ENCODE results near the gene ZDHHC8. TPM values are rescaled to one million over a fixed set of nuclear protein-coding genes. Genes with fewer than 3 reads are reported as not detected.

Gene ZDHHC8
- polyA plus RNA-seq, 1 donor (not counting 4 experiments of a cell fraction or from before 2014, with no cell fraction given), result 16.0 TPM

DNA sequence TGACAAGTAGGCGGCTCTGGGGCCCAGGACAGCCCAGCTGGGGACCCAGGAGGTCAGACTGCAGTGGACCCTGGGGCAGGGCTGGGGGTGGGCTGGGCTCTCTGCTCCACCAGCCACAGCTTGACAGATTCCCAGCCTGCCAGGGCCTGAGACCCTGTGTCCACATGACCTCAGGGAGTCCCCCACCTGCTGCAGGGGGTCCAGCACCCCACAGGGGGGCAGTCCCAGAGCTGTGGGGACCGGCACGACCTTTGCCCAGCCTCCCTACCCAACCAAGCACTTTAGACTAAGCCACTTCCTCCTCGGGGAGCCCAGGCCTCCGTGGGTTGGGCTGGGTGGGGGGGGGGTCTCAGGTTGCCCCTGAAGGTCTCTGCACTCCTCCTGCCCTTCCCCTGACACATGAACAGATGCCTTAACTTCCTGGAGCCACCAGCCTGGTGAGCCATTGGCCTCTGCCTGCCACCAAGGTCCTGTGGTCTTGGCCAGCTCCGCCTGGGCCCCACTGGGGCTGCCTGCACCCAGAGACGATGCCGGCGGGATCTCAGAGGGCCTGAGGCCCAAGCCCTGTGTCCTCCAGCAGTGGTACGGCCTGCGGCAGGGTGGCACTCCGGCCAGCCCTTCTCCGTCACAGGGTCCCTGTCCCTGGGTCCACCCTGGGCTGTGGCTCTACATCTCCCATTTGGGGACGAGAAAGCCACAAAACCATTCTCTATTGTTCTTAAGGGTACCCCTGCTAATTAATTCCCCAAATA lies 15.8 kb downstream of the ZDHHC8 start:
- no peak overlapping the region for H3K9ac ChIP-seq (ENCODE audit: control insufficient read depth, extremely low read depth, insufficient read depth, low read length)
- no peak overlapping the region for H3K27ac ChIP-seq (ENCODE audit: control insufficient read depth, insufficient read depth, low read length)
- TF ChIP-seq CTCF (optimal IDR thresholded peaks at IDR 0.05 in 1 of 3, IDR thresholded peaks at IDR 0.05 in 1 of 3, conservative IDR thresholded peaks at IDR 0.05 in 1 of 3; ENCODE audit: extremely low read depth in 1 of 3, insufficient read depth in 2 of 3, low read length in 3 of 3), result no peak
- no peak for TF ChIP-seq EZH2 (IDR thresholded peaks at IDR 0.05; ENCODE audit: low read length)
- dilution Hi-C loops (cut with MboI; ENCODE audit: extremely low pct_ligation_motif_present, low sequenced_read_pairs), result no loop called here
- no peaks in the 10 kb centered on the region for H4K20me1 ChIP-seq (ENCODE audit: control insufficient read depth, extremely low read depth, insufficient read depth, low read length)
- no peaks in the 10 kb centered on the region for H3K9me3 ChIP-seq (ENCODE audit: control insufficient read depth, low read depth, low read length)
- FAIRE-seq, result no peak
- DNase-seq (ENCODE audit: low read depth, low spot score), result no peak
- no peaks in the 10 kb centered on the region for H3K27me3 ChIP-seq (ENCODE audit: control insufficient read depth, extremely low read depth, insufficient read depth, low read length)
- H3K4me3 ChIP-seq (ENCODE audit: control insufficient read depth in 2 of 3, extremely low read depth in 1 of 3, insufficient read depth in 2 of 3, low read depth in 1 of 3, low read length in 3 of 3), result no peak overlapping the region
- H3K4me1 ChIP-seq (ENCODE audit: control insufficient read depth, extremely low read depth, insufficient read depth, low read length), result no peaks in the 10 kb centered on the region
- H2AFZ ChIP-seq (ENCODE audit: control insufficient read depth, low read length), result no peak overlapping the region
- H3K36me3 ChIP-seq (ENCODE audit: control insufficient read depth in 2 of 2, extremely low read depth in 1 of 2, insufficient read depth in 2 of 2, low read length in 2 of 2), result peaks cover 0 to 7% of the 10 kb centered on the region in 2 experiments
- H3K4me2 ChIP-seq (ENCODE audit: control insufficient read depth, extremely low read depth, insufficient read depth, low read depth, low read length), result no peak overlapping the region
- H3K79me2 ChIP-seq (ENCODE audit: control insufficient read depth, insufficient read depth, low read length), result no peaks in the 10 kb centered on the region
- no peaks in the 10 kb centered on the region for H3K9me1 ChIP-seq (ENCODE audit: control insufficient read depth, extremely low read depth, insufficient read depth, low read length)

DNA sequence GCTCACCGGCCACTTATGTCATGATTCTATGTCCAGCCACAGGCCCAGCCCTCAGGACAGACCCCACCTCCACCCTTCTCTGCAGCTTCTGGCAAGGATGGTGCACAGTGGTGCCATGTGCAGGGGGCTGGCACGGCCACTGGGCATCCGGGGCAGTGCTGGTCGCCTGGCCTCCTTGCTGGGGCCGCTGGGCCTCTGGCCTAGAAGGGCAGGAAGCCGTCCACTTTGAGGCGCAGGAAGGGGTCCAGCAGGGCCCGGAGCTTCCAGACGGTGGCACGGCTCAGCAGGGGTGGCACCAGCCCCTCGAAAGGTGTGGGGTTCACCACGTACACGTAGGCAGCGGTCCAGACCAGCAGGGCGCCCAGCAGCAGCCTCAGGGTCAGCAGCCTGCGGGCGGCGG lies 16.8 kb downstream of the ZDHHC8 start:
- TF ChIP-seq EZH2 (IDR thresholded peaks at IDR 0.05; ENCODE audit: low read length), result no peak
- TF ChIP-seq CTCF (optimal IDR thresholded peaks at IDR 0.05 in 1 of 3, IDR thresholded peaks at IDR 0.05 in 1 of 3, conservative IDR thresholded peaks at IDR 0.05 in 1 of 3; ENCODE audit: extremely low read depth in 1 of 3, insufficient read depth in 2 of 3, low read length in 3 of 3), result no peak
- no peaks in the 10 kb centered on the region for H3K4me1 ChIP-seq (ENCODE audit: control insufficient read depth, extremely low read depth, insufficient read depth, low read length)
- no peak overlapping the region for H2AFZ ChIP-seq (ENCODE audit: control insufficient read depth, low read length)
- H3K27ac ChIP-seq (ENCODE audit: control insufficient read depth, insufficient read depth, low read length), result no peak overlapping the region
- H3K36me3 ChIP-seq (ENCODE audit: control insufficient read depth in 2 of 2, extremely low read depth in 1 of 2, insufficient read depth in 2 of 2, low read length in 2 of 2), result peaks cover 0 to 7% of the 10 kb centered on the region in 2 experiments
- FAIRE-seq (no peak), DNase-seq (ENCODE audit: low read depth, low spot score) (no peak)
- no peak overlapping the region for H3K9ac ChIP-seq (ENCODE audit: control insufficient read depth, extremely low read depth, insufficient read depth, low read length)
- H4K20me1 ChIP-seq (ENCODE audit: control insufficient read depth, extremely low read depth, insufficient read depth, low read length), result no peaks in the 10 kb centered on the region
- H3K79me2 ChIP-seq (ENCODE audit: control insufficient read depth, insufficient read depth, low read length), result no peaks in the 10 kb centered on the region
- H3K27me3 ChIP-seq (ENCODE audit: control insufficient read depth, extremely low read depth, insufficient read depth, low read length), result no peaks in the 10 kb centered on the region
- H3K4me2 ChIP-seq (ENCODE audit: control insufficient read depth, extremely low read depth, insufficient read depth, low read depth, low read length), result no peak overlapping the region
- dilution Hi-C loops (cut with MboI; ENCODE audit: extremely low pct_ligation_motif_present, low sequenced_read_pairs), result no loop called here
- no peaks in the 10 kb centered on the region for H3K9me1 ChIP-seq (ENCODE audit: control insufficient read depth, extremely low read depth, insufficient read depth, low read length)
- H3K4me3 ChIP-seq (ENCODE audit: control insufficient read depth in 2 of 3, extremely low read depth in 1 of 3, insufficient read depth in 2 of 3, low read depth in 1 of 3, low read length in 3 of 3), result no peak overlapping the region
- H3K9me3 ChIP-seq (ENCODE audit: control insufficient read depth, low read depth, low read length), result no peaks in the 10 kb centered on the region
